Keratinocyte (primary cell): ENCODE data around the gene BAHCC1.

Experiments used
- CTCF ChIP-seq, 3 experiments: IDR thresholded peaks in 1 of 3; conservative IDR thresholded peaks in 1 of 3; optimal IDR thresholded peaks in 1 of 3; 2 replicates in 2 of 3; 3 replicates in 1 of 3; pipeline versions ENCODE3 to v1.5.1; 2011; ENCODE audit warnings: low read length in 3 of 3, mild to moderate bottlenecking in 3 of 3, moderate library complexity in 2 of 3, control low read depth in 1 of 3, inconsistent platforms in 1 of 3; ENCODE audit not compliant: insufficient read depth in 2 of 3; ENCODE audit errors: extremely low read depth in 1 of 3
- EZH2 ChIP-seq: IDR thresholded peaks from one replicate; pipeline ENCODE4 v1.6.1; 2012; ENCODE audit warnings: inconsistent platforms, mild to moderate bottlenecking, low read length, moderate library complexity

GRCh38 chr17:81455387-81455786, 60.1 kb downstream of the BAHCC1 start:
- no peak for TF ChIP-seq CTCF (optimal IDR thresholded peaks at IDR 0.05 in 1 of 3, IDR thresholded peaks at IDR 0.05 in 1 of 3, conservative IDR thresholded peaks at IDR 0.05 in 1 of 3; ENCODE audit: extremely low read depth in 1 of 3, insufficient read depth in 2 of 3, low read length in 3 of 3)
- TF ChIP-seq EZH2: no peak
